Nephron (organoid): ENCODE data around the gene EPHB2.

Experiments
- H3K27ac Mint-ChIP-seq, 3 experiments: 2 replicates each; pipeline ENCODE4 v1.8.0; 2020; ENCODE audit warnings: mixed read lengths in 3 of 3, mild to moderate bottlenecking in 2 of 3, moderate library complexity in 1 of 3
- H3K27me3 Mint-ChIP-seq: 2 replicates; pipeline ENCODE4 v1.8.0; 2021; ENCODE audit warnings: low read depth, mild to moderate bottlenecking, moderate library complexity, mixed read lengths
- H3K36me3 Mint-ChIP-seq: 2 replicates; pipeline ENCODE4 v1.8.0; 2020; ENCODE audit warnings: low read depth, mixed read lengths
- H3K4me1 Mint-ChIP-seq: 2 replicates; pipeline ENCODE4 v1.8.0; 2020; ENCODE audit warnings: mixed read lengths
- H3K4me3 Mint-ChIP-seq, 3 experiments: 2 replicates each; pipeline ENCODE4 v1.8.0; 2020; ENCODE audit warnings: mild to moderate bottlenecking in 3 of 3, mixed read lengths in 3 of 3, moderate library complexity in 2 of 3
- H3K9me3 Mint-ChIP-seq: 2 replicates; pipeline ENCODE4 v1.8.0; 2020; ENCODE audit warnings: mixed read lengths
- CTCF ChIP-seq, 3 experiments: fragments of 200-600 bp; sonication (generic); IDR thresholded peaks; one replicate each; pipeline ENCODE4 v1.5.0; 2021; ENCODE audit warnings: antibody characterized with exemption in 3 of 3; ENCODE audit not compliant: unreplicated experiment in 3 of 3

Gene EPHB2

GRCh38 chr1:22925111-22925510 is 214.5 kb downstream of the EPHB2 start:
- Mint-ChIP-seq H3K9me3 (peaks cover 6% of the 10 kb centered on the region), H3K27me3 (peaks cover 25% of the 10 kb centered on the region), H3K4me3 (no peak overlapping the region), H3K4me1 (peaks cover 33% of the 10 kb centered on the region), H3K36me3 (no peaks in the 10 kb centered on the region), H3K27ac (peak overlapping the region in 2 of 3 experiments; percentile 53 to 66)
- TF ChIP-seq CTCF (IDR thresholded peaks at IDR 0.05; ENCODE audit: unreplicated experiment in 3 of 3) = no peak

GRCh38 chr1:22930240-22930912 is 219.7 kb downstream of the EPHB2 start:
- TF ChIP-seq CTCF (IDR thresholded peaks at IDR 0.05; ENCODE audit: unreplicated experiment in 3 of 3) = peak; percentile 60 to 68 (median 64)
- H3K27me3 Mint-ChIP-seq = peaks cover 13% of the 10 kb centered on the region
- peaks cover 13% of the 10 kb centered on the region for H3K4me1 Mint-ChIP-seq
- no peak overlapping the region for H3K27ac Mint-ChIP-seq
- H3K4me3 Mint-ChIP-seq = no peak overlapping the region
- no peaks in the 10 kb centered on the region for H3K36me3 Mint-ChIP-seq
- H3K9me3 Mint-ChIP-seq = peaks cover 3% of the 10 kb centered on the region

GRCh38 chr1:22932803-22933470 is 222.3 kb downstream of the EPHB2 start:
- Mint-ChIP-seq H3K36me3 (no peaks in the 10 kb centered on the region), H3K27ac (no peak overlapping the region), H3K4me1 (peaks cover 13% of the 10 kb centered on the region), H3K27me3 (peaks cover 11% of the 10 kb centered on the region), H3K4me3 (no peak overlapping the region), H3K9me3 (peaks cover 6% of the 10 kb centered on the region)
- TF ChIP-seq CTCF (IDR thresholded peaks at IDR 0.05; ENCODE audit: unreplicated experiment in 3 of 3) = no peak

GRCh38 chr1:22935433-22935832 is 224.8 kb downstream of the EPHB2 start:
- H3K4me3 Mint-ChIP-seq = no peak overlapping the region
- H3K9me3 Mint-ChIP-seq = peaks cover 13% of the 10 kb centered on the region
- H3K27me3 Mint-ChIP-seq = peaks cover 3% of the 10 kb centered on the region
- H3K36me3 Mint-ChIP-seq = no peaks in the 10 kb centered on the region
- no peak for TF ChIP-seq CTCF (IDR thresholded peaks at IDR 0.05; ENCODE audit: unreplicated experiment in 3 of 3)
- H3K27ac Mint-ChIP-seq = no peak overlapping the region
- peaks cover 7% of the 10 kb centered on the region for H3K4me1 Mint-ChIP-seq

GRCh38 chr1:22936681-22937080 is 226.0 kb downstream of the EPHB2 start:
- H3K4me3 Mint-ChIP-seq = no peak overlapping the region

More at GRCh38 chr1:22936681-22937080, 226.0 kb downstream of the EPHB2 start:
- Mint-ChIP-seq H3K36me3 (no peaks in the 10 kb centered on the region), H3K27ac (no peak overlapping the region), H3K4me1 (peaks cover 7% of the 10 kb centered on the region), H3K27me3 (peaks cover 3% of the 10 kb centered on the region), H3K9me3 (peaks cover 22% of the 10 kb centered on the region)
- TF ChIP-seq CTCF (IDR thresholded peaks at IDR 0.05; ENCODE audit: unreplicated experiment in 3 of 3) = no peak
